ENCODE results near the gene TPSB2.
"Not testable (repeated sequence)": the region's sequence is repeated elsewhere in the genome, so short reads cannot be mapped to it uniquely, and the experiment has no call there.

Gene TPSB2

GRCh38 chr16:1261131-1261892 is 31.3 kb upstream of the TPSB2 start:
- DNase-seq, result no peak

GRCh38 chr16:1260101-1260680 is 30.2 kb upstream of the TPSB2 start:
- no peak for DNase-seq

GRCh38 chr16:1259760-1260068 is 29.7 kb upstream of the TPSB2 start:
- DNase-seq, result no peak

GRCh38 chr16:1258906-1259759 is 29.1 kb upstream of the TPSB2 start:
- no peak for DNase-seq

- no peak for DNase-seq
These were observed 28.2 kb upstream of the TPSB2 start for GRCh38 chr16:1258225-1258600.

- no peak for DNase-seq
These were observed 27.7 kb upstream of the TPSB2 start for GRCh38 chr16:1257561-1258224.

- DNase-seq, result no peak
These were observed 26.9 kb upstream of the TPSB2 start for GRCh38 chr16:1256874-1257322.

- DNase-seq, result not testable (repeated sequence)
These were observed 26.4 kb upstream of the TPSB2 start for GRCh38 chr16:1256296-1256873.

- DNase-seq, result not testable (repeated sequence)
These were observed 25.5 kb upstream of the TPSB2 start, which contains the start of gene TPSD1 for GRCh38 chr16:1255276-1256122. TPSD1 (plus strand) TSS chr16:1256069; CDS start chr16:1256281, 212 bp downstream.

- DNase-seq, result not testable (repeated sequence)
These were observed 24.8 kb upstream of the TPSB2 start for GRCh38 chr16:1254821-1255220.

- DNase-seq, result not testable (repeated sequence)
These were observed 23.8 kb upstream of the TPSB2 start for GRCh38 chr16:1253701-1254364.

GRCh38 chr16:1249031-1249755 is 19.2 kb upstream of the TPSB2 start:
- not testable (repeated sequence) for DNase-seq

- not testable (repeated sequence) for DNase-seq
These were observed 18.0 kb upstream of the TPSB2 start for GRCh38 chr16:1247903-1248537.

- DNase-seq, result no peak
These were observed 15.6 kb upstream of the TPSB2 start for GRCh38 chr16:1245452-1246020.

- no peak for DNase-seq
These were observed 14.9 kb upstream of the TPSB2 start for GRCh38 chr16:1244881-1245280.

GRCh38 chr16:1243907-1244850 is 14.2 kb upstream of the TPSB2 start:
- not testable (repeated sequence) for DNase-seq

- not testable (repeated sequence) for DNase-seq
These were observed 13.4 kb upstream of the TPSB2 start for GRCh38 chr16:1243363-1243762.

GRCh38 chr16:1241081-1241480 is 11.1 kb upstream of the TPSB2 start:
- DNase-seq, result not testable (repeated sequence)

All from NCI-H774 (cell line).